BE2C (cell line): ENCODE data around the gene FRRS1L.

Experiments
- DNase-seq: peaks from one replicate; pipeline ENCODE4 v3.0.0-alpha.2; 2020
- H3K27me3 ChIP-seq: fragments of 250-450 bp; sonication (Bioruptor Pico); 2 replicates; pipeline ENCODE4 v1.5.1; 2020; ENCODE audit warnings: mild to moderate bottlenecking
- H3K36me3 ChIP-seq: fragments of 250-450 bp; sonication (Bioruptor Pico); 2 replicates; pipeline ENCODE4 v1.5.1; 2020; ENCODE audit warnings: mild to moderate bottlenecking
- H3K4me1 ChIP-seq: fragments of 250-450 bp; sonication (Bioruptor Pico); 2 replicates; pipeline ENCODE4 v1.5.1; 2020
- H3K4me3 ChIP-seq: 2 replicates; pipeline ENCODE4 v1.5.1; 2011; ENCODE audit warnings: low read depth, low read length
- H3K9me3 ChIP-seq: fragments of 250-450 bp; sonication (Bioruptor Pico); 2 replicates; pipeline ENCODE4 v1.5.1; 2020
- CTCF ChIP-seq: IDR thresholded peaks from 2 replicates; pipeline ENCODE4 v1.5.1; 2012; ENCODE audit warnings: mild to moderate bottlenecking, low read depth, low read length

Gene FRRS1L

GRCh38 chr9:109115931-109116526, 51.0 kb downstream of the FRRS1L start:
- no peak for TF ChIP-seq CTCF
- no peak for DNase-seq
- H3K4me1 ChIP-seq = peaks cover 3% of the 10 kb centered on the region; the same call in 1 of the 2 replicates

GRCh38 chr9:109114670-109115069, 52.4 kb downstream of the FRRS1L start:
- Histone ChIP-seq H3K27me3 (no peaks in the 10 kb centered on the region), H3K36me3 (peaks cover 7% of the 10 kb centered on the region; the same call in 1 of the 2 replicates), H3K9me3 (no peaks in the 10 kb centered on the region), H3K4me1 (no peaks in the 10 kb centered on the region), H3K4me3 (no peak overlapping the region)
- DNase-seq = no peak
- TF ChIP-seq CTCF = no peak

More at GRCh38 chr9:109115931-109116526, 51.0 kb downstream of the FRRS1L start:
- H3K36me3 ChIP-seq = peaks cover 7% of the 10 kb centered on the region; the same call in 1 of the 2 replicates
- no peak overlapping the region for H3K4me3 ChIP-seq
- no peaks in the 10 kb centered on the region for H3K27me3 ChIP-seq
- H3K9me3 ChIP-seq = no peaks in the 10 kb centered on the region

GRCh38 chr9:109113892-109114609, 53.0 kb downstream of the FRRS1L start:
- no peak for DNase-seq
- Histone ChIP-seq H3K9me3 (no peaks in the 10 kb centered on the region), H3K36me3 (peaks cover 7% of the 10 kb centered on the region; the same call in 1 of the 2 replicates), H3K4me1 (no peaks in the 10 kb centered on the region), H3K4me3 (no peak overlapping the region), H3K27me3 (no peaks in the 10 kb centered on the region)
- no peak for TF ChIP-seq CTCF

GRCh38 chr9:109113254-109113653, 53.8 kb downstream of the FRRS1L start:
- H3K36me3 ChIP-seq = peaks cover 7% of the 10 kb centered on the region; the same call in 1 of the 2 replicates
- H3K9me3 ChIP-seq = no peaks in the 10 kb centered on the region
- H3K27me3 ChIP-seq = no peaks in the 10 kb centered on the region
- TF ChIP-seq CTCF = no peak
- no peaks in the 10 kb centered on the region for H3K4me1 ChIP-seq
- H3K4me3 ChIP-seq = no peak overlapping the region
- DNase-seq = no peak

- Histone ChIP-seq H3K27me3 (no peaks in the 10 kb centered on the region), H3K4me3 (no peak overlapping the region), H3K36me3 (peaks cover 12% of the 10 kb centered on the region), H3K4me1 (peaks cover 3% of the 10 kb centered on the region; the same call in 1 of the 2 replicates), H3K9me3 (no peaks in the 10 kb centered on the region; the same call in 1 of the 2 replicates)
- no peak for DNase-seq
- no peak for TF ChIP-seq CTCF
Measured at GRCh38 chr9:109110329-109111021, 56.6 kb downstream of the FRRS1L start.

GRCh38 chr9:109109967-109110328, 57.1 kb downstream of the FRRS1L start:
- Histone ChIP-seq H3K27me3 (no peaks in the 10 kb centered on the region), H3K36me3 (peaks cover 16% of the 10 kb centered on the region), H3K9me3 (no peaks in the 10 kb centered on the region; the same call in 1 of the 2 replicates), H3K4me1 (peaks cover 3% of the 10 kb centered on the region; the same call in 1 of the 2 replicates), H3K4me3 (no peak overlapping the region)
- no peak for TF ChIP-seq CTCF
- no peak for DNase-seq
